ENCODE measurements around the gene TNS1.
"Not testable (repeated sequence)": the region's sequence is repeated elsewhere in the genome, so short reads cannot be mapped to it uniquely, and the experiment has no call there.

TNS1 gene

GRCh38 chr2:217791551-217791950, 211.2 kb downstream of the TNS1 start:
- DNase-seq: no peak

DNA sequence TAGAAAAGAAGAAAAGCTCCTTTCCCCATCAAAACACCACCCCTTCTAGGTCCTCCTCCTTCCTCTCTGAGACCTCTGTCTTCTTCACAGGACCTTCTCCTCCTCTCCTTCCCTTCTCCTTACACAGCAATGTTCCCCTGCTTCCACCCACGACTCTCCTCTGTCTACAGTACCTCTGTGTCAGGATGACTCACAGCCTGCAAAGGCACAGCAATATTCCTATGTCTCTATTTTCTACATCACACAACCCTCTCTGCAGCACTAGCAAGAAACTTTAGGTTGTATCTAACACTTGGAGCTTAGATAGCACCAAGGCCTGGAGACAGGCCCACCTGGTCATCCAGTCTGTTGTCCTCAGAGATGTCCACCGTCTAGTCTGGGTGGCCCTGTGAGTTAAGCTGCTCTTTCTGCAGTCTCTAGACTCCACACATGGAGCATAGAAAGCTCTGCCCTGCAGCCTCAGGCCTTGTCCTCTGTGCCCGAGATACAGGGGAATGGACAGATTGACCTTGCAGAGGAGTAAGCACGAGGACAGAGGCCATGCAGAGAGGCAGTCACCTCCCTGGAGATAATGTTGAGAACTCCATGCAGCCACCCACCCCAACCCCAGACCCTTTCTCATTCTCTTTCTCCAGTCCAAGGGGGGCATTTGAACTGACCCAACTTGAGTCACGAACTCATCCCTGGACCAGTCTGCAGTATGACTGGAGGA, 212.0 kb downstream of the TNS1 start:
- DNase-seq: no peak

- DNase-seq: no peak
Observed at GRCh38 chr2:217790195-217790594, 212.6 kb downstream of the TNS1 start.

GRCh38 chr2:217789736-217790181, 213.0 kb downstream of the TNS1 start:
- DNase-seq: no peak

DNA sequence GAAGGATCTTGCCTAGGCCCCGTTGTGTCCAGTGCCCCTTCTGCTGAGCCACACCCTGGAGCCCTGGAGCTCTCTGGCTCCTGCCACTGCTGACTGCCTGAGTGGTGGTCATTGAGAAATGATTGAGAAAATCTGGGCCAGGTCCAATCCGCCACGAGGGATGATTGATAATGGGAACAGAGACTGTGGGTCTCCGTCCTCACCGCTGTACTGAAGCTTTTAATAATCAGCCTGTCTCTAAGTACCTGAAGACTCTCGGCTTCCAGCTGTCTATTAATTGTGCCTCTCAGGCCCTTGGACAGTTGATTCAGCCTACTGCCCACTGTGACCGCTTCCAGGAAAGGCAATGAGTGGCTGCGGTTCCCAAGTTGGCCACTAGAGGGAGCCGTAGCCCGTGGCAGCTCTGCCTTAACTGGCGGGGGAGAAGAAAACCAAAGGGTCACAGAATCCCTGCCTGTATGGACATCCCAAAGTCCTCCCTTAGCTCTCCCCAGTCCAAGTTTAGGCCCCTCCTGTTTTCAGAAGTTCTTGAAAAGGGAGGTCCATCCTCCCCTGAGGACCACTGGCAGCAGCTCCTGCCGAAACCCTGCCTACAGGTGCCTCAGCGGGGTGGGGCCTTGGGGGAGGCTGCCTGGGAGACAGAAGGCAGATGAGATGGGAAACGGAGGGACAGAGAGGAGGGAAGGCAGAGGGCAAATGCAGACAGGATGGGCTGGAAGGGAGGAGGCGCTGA, 213.6 kb downstream of the TNS1 start:
- peak; percentile 61 for DNase-seq

DNA sequence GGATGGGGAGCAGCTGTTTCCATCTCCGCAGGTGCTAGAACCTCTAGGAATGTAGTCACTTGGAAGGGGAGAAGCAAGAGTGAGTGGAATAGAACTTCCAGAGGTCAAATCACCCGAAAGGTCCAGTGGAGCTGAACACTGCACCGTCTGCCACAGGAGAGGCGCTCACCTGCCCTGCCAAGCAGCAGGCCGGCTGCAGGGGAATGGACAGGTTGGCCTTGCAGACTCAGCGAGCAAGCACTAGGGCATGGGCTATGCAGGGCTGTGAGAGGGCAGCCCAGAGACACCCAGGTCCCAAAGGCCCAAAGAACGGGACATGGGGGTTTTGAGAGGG, 214.2 kb downstream of the TNS1 start:
- no peak for DNase-seq

GRCh38 chr2:217787160-217787877, 215.5 kb downstream of the TNS1 start:
- no peak for DNase-seq

GRCh38 chr2:217786560-217786959, 216.2 kb downstream of the TNS1 start:
- not testable (repeated sequence) for DNase-seq

- DNase-seq: peak; percentile 49
Observed at GRCh38 chr2:217785544-217786045, 217.2 kb downstream of the TNS1 start.

GRCh38 chr2:217784996-217785543, 217.7 kb downstream of the TNS1 start:
- DNase-seq: no peak

DNA sequence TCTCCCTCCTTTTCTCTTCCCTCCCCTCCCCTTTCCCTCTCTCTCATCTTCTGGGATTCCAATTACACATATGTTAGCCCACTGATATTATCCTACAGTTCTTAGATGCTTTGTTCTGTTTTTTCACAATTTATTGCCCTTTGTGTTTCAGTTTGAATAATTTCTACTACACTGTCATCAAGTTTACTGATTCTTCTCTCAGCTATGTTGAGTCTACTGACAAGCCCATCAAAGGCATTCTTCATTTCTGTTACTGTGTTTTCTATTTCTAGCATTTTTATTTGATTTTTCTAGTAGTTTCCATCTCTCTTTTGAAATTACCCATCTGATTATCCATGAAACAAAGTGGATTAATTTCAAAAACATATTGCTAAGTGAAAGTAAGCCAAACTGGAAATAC, 219.6 kb downstream of the TNS1 start:
- DNase-seq: no peak

- DNase-seq: no peak
Observed at GRCh38 chr2:217777906-217778305, 224.9 kb downstream of the TNS1 start.

- DNase-seq: no peak
Observed at GRCh38 chr2:217776631-217777030, 226.2 kb downstream of the TNS1 start.

DNA sequence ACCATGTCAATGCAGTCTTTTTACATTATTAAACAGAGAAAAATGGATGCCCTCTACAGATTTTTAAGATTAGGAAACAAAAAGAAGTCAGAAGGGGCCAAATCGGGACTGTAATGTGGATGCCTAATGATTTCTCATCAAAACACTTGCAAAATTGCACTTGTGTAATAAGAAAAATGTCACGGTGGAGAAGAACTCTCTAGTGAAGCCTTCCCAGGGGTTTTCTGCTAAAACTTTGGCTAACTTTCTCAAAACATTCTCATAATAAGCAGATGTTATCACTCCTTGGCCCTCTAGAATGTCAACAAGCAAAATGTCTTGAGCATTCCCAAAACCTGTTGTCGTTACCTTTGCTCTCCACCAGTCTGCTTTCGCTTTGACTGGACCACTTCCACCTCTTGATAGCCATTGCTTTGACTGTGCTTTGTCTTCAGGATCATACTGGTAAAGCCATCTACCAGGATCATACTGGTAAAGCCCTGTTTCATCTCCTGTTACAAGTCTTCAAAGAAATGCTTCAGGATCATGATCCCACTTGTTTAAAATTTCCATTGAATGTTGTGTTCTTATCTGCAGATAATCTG, 226.8 kb downstream of the TNS1 start:
- no peak for DNase-seq

- DNase-seq: no peak
Observed at GRCh38 chr2:217774232-217774631, 228.6 kb downstream of the TNS1 start.

GRCh38 chr2:217773539-217773938, 229.3 kb downstream of the TNS1 start:
- DNase-seq: no peak

DNA sequence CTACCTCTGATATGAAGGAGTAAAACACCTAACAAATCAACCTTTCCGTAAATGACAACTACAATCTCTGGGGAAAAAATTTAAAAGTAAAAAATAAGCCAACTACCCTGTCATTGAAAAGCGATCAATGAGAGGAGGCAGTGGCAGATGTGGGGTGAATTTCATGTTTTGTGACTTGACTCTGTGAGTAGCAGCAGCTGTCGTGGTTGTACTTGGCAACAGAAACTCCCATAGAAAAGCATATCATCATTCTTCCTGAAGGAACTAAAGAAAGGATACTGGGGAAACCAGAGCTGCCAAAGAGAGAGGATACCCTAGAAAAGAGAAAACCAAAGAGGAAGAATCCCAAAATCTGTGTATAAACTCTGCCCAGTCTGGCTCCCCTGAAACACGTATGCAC, 236.4 kb downstream of the TNS1 start:
- DNase-seq: no peak

DNA sequence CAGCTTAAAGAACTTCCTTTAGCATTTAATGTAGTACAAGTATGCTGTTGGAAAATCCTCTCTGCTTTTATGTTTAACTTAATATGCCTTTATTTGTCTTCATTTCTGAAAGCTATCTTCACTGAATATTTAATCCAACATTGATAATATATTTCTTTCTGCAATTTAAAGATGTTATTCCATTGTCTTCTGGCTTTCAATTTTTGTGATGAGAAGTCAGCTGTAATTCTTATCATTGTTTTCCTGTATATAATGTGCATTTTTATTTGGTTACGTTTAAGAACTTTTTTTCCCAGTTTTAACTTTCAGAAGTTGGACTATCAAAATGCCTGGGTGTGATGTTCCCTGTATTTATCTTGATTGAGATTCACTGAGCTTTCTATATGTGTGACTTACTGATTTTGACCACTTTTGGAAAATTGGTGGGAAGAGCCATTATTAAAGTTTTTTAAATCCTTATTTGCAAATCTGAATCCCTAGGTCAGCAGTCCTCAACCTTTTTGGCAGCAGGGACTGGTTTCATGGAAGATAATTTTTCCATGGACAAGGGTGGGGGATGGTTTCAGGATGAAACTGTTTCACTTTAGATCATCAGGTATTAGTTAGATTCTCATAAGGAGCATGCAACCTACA, 241.0 kb downstream of the TNS1 start:
- no peak for DNase-seq

DNA sequence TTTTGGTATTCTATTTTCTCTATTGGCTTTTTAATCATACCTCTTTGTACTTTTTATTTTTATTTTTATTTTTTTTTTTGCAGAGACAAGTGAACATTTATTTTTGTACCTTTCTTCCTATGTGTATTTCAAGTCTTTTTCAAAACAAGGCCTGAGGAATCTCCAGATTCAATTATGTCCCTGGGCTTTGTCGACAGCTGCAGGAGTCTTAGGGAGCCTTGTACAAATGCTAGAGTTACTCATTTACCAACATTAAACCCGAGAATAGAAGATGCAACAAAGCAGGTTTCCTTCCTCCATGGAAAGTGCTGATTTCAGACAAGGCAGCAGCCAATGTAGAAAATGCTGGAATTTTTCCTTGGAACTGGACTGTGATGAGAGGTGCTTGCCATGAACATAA, 242.8 kb downstream of the TNS1 start:
- no peak for DNase-seq

DNA sequence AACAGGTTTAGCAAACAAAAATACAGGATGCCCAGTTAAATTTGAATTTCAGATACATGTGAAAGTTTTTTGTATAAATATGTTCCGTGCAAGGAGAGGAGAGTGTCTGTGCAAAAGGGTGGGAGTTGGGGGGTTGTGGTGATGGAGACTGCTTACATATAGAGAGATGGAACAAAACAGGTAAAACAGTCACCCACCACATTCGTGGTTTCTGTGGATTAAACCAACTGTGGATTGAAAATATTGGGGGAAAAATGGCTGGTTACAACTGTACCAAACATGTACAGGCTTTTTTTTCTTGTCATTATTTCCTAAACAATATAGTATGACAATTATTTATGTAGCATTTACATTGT, 245.7 kb downstream of the TNS1 start:
- DNase-seq: no peak

GRCh38 chr2:217756375-217757107, 246.3 kb downstream of the TNS1 start:
- peak; percentile 47 for DNase-seq

All from RPMI8226 (cell line).